ENCODE data around the gene MYH9. TPM values are rescaled to one million over a fixed set of nuclear protein-coding genes. Genes with fewer than 3 reads are reported as not detected.
A peak's percentile ranks its signal among the peaks of the same experiment; 100 is the strongest.

MYH9 gene
- polyA plus RNA-seq, 1 experiment: 338 TPM

DNA sequence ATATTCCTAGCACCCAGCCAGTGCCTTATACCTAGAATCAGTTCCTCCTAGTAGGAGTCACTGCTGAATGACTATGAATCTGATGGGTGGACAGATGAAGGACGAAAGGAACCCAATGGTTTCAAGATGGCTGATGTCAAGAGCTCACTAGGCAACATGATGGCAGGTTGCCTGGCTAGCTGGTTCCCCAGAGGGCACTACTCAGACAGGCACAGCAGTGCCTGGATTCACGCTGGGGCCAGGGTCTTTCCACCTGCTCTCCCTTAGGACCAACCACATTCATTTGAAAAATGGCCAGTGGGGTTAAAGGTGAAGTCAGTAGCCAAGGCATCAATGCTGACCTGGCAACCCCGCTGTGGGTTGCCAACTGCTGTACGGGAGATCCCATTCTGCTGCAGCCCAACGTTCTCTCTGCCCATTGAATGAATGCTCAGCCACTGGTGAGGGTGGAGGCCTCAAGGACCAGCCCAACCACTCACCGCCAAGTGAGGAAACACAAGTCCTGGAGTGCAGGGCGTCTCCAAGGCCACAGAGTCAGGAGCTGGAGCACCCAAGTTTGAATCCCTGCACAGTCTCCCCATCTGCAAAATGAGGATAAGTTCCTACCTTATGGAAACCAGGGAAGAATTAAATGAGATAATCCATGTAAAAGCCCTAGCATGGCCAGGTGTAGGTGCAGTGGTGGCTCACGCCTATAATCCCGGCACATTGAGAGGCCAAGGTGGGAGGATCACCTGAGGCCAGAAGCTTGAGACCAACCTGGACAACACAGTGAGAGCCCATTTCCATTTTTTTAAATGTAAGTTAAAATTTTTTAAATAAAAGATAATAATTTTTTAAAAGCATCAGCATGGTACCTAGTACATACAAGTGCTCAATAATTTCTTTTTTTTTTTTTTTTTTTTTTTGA, 12.4 kb downstream of the MYH9 start:
- peak overlapping the region; percentile 75 for H3K27ac ChIP-seq (ENCODE audit: low read depth, low read length)
- no peaks in the 10 kb centered on the region for H3K9me3 ChIP-seq (ENCODE audit: control insufficient read depth, insufficient read depth, low read length)
- POLR2A ChIA-PET: interaction anchor here (0.7 to 1.9 kb wide), 7 partner anchors 9 to 161 kb away, joined by 4 to 8 read pairs (median 5); no protein-coding TSS in a partner anchor
- H3K4me3 ChIP-seq (ENCODE audit: low read depth, low read length): no peak overlapping the region
- no peaks in the 10 kb centered on the region for H3K27me3 ChIP-seq (ENCODE audit: control insufficient read depth, insufficient read depth, low read length)
- CTCF ChIA-PET: no interaction called here
- TF ChIP-seq, protein P1, sequence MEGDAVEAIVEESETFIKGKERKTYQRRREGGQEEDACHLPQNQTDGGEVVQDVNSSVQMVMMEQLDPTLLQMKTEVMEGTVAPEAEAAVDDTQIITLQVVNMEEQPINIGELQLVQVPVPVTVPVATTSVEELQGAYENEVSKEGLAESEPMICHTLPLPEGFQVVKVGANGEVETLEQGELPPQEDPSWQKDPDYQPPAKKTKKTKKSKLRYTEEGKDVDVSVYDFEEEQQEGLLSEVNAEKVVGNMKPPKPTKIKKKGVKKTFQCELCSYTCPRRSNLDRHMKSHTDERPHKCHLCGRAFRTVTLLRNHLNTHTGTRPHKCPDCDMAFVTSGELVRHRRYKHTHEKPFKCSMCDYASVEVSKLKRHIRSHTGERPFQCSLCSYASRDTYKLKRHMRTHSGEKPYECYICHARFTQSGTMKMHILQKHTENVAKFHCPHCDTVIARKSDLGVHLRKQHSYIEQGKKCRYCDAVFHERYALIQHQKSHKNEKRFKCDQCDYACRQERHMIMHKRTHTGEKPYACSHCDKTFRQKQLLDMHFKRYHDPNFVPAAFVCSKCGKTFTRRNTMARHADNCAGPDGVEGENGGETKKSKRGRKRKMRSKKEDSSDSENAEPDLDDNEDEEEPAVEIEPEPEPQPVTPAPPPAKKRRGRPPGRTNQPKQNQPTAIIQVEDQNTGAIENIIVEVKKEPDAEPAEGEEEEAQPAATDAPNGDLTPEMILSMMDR (IDR thresholded peaks at IDR 0.05; ENCODE audit: low read depth, low read length): no peak
- no peak for DNase-seq (ENCODE audit: low read depth, low spot score)

DNA sequence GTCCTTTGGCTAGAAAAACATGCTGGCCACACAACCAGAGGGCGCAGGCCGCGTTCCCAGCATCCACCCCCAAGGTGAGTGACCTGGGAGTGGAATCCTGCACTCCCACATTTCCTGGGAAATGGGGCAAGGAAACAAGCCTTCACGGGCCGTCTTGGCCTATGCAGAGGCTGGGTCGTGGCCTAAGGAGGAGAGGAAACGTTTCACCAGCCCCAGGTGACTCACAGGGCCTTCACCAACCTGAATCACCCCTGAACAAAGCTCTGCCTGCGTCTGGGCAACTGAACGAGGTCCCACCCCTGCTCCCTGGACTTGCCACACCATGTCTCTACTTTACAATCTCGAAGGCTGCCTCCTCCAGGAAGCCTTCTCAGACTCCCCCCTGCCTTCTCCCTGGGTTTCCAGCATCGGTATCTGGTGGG, 13.2 kb downstream of the MYH9 start:
- POLR2A ChIA-PET: interaction anchor here (1.4 to 1.9 kb wide), 2 partner anchors 46 to 96 kb away, joined by 5 to 8 read pairs; no protein-coding TSS in a partner anchor
- no peak overlapping the region for H3K4me3 ChIP-seq (ENCODE audit: low read depth, low read length)
- DNase-seq (ENCODE audit: low read depth, low spot score): no peak

DNA sequence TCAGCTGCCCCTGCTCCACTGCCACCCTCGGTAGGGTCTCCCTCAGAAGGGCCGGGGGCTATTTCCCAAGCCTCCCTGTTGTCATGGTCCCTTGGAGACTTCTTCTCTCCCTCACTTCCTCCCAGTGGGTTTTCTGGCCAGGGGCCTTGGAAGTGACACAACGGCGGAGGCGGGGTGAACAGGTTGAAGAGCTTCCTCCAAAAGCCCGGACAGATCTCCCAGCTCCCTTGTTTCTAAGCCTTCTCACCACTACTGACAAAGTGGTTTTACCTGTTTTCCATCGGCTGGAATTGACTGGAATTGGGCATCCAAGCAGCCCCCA, 14.5 kb downstream of the MYH9 start:
- CTCF ChIA-PET: no interaction called here
- Histone ChIP-seq H3K27ac (ENCODE audit: low read depth, low read length) (peak overlapping the region; percentile 68), H3K9me3 (ENCODE audit: control insufficient read depth, insufficient read depth, low read length) (no peaks in the 10 kb centered on the region), H3K27me3 (ENCODE audit: control insufficient read depth, insufficient read depth, low read length) (no peaks in the 10 kb centered on the region), H3K4me3 (ENCODE audit: low read depth, low read length) (no peak overlapping the region)
- DNase-seq (ENCODE audit: low read depth, low spot score): no peak
- TF ChIP-seq, protein P1 (IDR thresholded peaks at IDR 0.05; ENCODE audit: low read depth, low read length): no peak
- POLR2A ChIA-PET: no interaction called here

More for the DNA sequence above, 13.2 kb downstream of the MYH9 start:
- H3K27ac ChIP-seq (ENCODE audit: low read depth, low read length): peak overlapping the region; percentile 75
- H3K9me3 ChIP-seq (ENCODE audit: control insufficient read depth, insufficient read depth, low read length): no peaks in the 10 kb centered on the region
- H3K27me3 ChIP-seq (ENCODE audit: control insufficient read depth, insufficient read depth, low read length): no peaks in the 10 kb centered on the region
- TF ChIP-seq, protein P1 (IDR thresholded peaks at IDR 0.05; ENCODE audit: low read depth, low read length): no peak
- CTCF ChIA-PET: no interaction called here

DNA sequence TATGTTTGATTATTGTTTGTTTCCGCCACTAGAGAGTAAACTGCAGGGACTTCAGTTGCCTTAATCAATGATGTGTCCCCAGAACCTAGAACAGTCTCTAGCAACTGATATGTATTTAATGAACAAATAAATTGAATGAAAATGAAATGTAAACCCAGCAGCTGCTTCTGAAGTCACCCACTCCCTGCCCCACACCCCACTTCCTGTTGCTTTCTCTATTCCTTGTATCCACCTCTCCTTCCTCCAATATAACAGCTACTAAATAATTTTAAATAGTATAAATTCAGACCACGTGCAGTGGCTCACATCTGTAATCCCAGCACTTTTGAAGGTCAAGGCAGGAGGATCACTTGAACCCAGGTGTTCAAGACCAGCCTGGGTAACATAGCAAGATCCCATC, 15.8 kb downstream of the MYH9 start:
- peak overlapping the region; percentile 11 for H3K27ac ChIP-seq (ENCODE audit: low read depth, low read length)
- POLR2A ChIA-PET: interaction anchor here (0.6 to 1.3 kb wide), 5 partner anchors 9 to 98 kb away, joined by 3 to 7 read pairs (median 3); no protein-coding TSS in a partner anchor
- no peaks in the 10 kb centered on the region for H3K27me3 ChIP-seq (ENCODE audit: control insufficient read depth, insufficient read depth, low read length)
- TF ChIP-seq, protein P1 (IDR thresholded peaks at IDR 0.05; ENCODE audit: low read depth, low read length): no peak
- CTCF ChIA-PET: interaction anchor here (1.8 kb wide), 1 partner anchor 71 kb away, joined by 4 read pairs; no protein-coding TSS in a partner anchor
- no peak for DNase-seq (ENCODE audit: low read depth, low spot score)
- H3K9me3 ChIP-seq (ENCODE audit: control insufficient read depth, insufficient read depth, low read length): no peaks in the 10 kb centered on the region
- H3K4me3 ChIP-seq (ENCODE audit: low read depth, low read length): no peak overlapping the region

All from AG04450 (cell line).